HepG2 (cell line): ENCODE measurements around the gene CCDC85A. TPM values are rescaled to one million over a fixed set of nuclear protein-coding genes. Genes with fewer than 3 reads are reported as not detected.

Experiments
- ATAC-seq: fragments of 200-7000 bp; cut with Tn5 transposase; 3 replicates; pipeline ENCODE4 v1.9.1; 2020; ENCODE audit warnings: mild to moderate bottlenecking, moderate library complexity
- BruUV-seq: library from RNA; stranded (reverse); fragments of 400-500 nt; replicated peaks from 2 replicates; lab custom pipeline; 2021; lab: Mats Ljungman, UMichigan
- CTCF ChIA-PET: fragments of 300-600 bp; formaldehyde crosslinking; extraction: SDS; loops from one replicate; lab custom pipeline; 2021; ENCODE audit warnings: low total read pairs, inconsistent platforms, low intra/inter-chr PET ratio; lab: Yijun Ruan, JAX
- POLR2A ChIA-PET: fragments of 350-600 bp; sonication (Branson Sonifier 250); formaldehyde crosslinking; loops from one replicate; lab custom pipeline; 2020; ENCODE audit warnings: antibody characterized with exemption, inconsistent platforms; lab: Yijun Ruan, JAX
- DNase-seq: peaks from one replicate; pipeline ENCODE4 v3.0.0-alpha.2; 2015; ENCODE audit warnings: low spot score
- FAIRE-seq: peaks from 3 replicates; lab custom pipeline; 2011; peaks lifted over from hg19 to GRCh38; lab: Jason Lieb, UNC
- H2AFZ ChIP-seq: one replicate; pipeline ENCODE4 v1.6.1; 2011; ENCODE audit warnings: low read length, inconsistent platforms
- H3K27ac ChIP-seq: fragments of 300-600 bp; 3 replicates; pipeline ENCODE4 v1.8.0; 2011; ENCODE audit warnings: mixed run types, mild to moderate bottlenecking, mixed read lengths, low read length, inconsistent platforms; ENCODE audit not compliant: insufficient read depth; ENCODE audit errors: extremely low read length
- H3K27me3 ChIP-seq, 2 experiments: fragments of 200-600 bp in 1 of 2; 2 replicates in 1 of 2; 3 replicates in 1 of 2; pipeline versions ENCODE4 v1.6.0 to v1.8.0; 2011; ENCODE audit warnings: low read length in 2 of 2, mild to moderate bottlenecking in 2 of 2, moderate library complexity in 2 of 2, inconsistent platforms in 1 of 2; ENCODE audit not compliant: insufficient read depth in 2 of 2, control insufficient read depth in 1 of 2
- H3K36me3 ChIP-seq, 2 experiments: fragments of 200-600 bp in 1 of 2; replicated peaks in 1 of 2; 2 replicates in 1 of 2; 3 replicates in 1 of 2; pipeline versions ENCODE4 v1.5.1 to v1.8.0; 2011; ENCODE audit warnings: low read length in 2 of 2, inconsistent platforms in 1 of 2; ENCODE audit not compliant: insufficient read depth in 2 of 2, control insufficient read depth in 1 of 2
- H3K4me1 ChIP-seq: 2 replicates; pipeline ENCODE4 v1.5.1; 2012; ENCODE audit warnings: low read length, inconsistent platforms; ENCODE audit not compliant: insufficient read depth
- H3K4me2 ChIP-seq: 2 replicates; pipeline ENCODE4 v1.6.0; 2011; ENCODE audit warnings: low read depth, low read length, inconsistent platforms
- H3K4me3 ChIP-seq, 3 experiments: fragments of 200-600 bp in 1 of 3; sonication (generic), shearing (Covaris generic) in 1 of 3; replicated peaks in 1 of 3; 2 replicates each; pipeline ENCODE4 v1.5.1; 2011 to 2016; ENCODE audit warnings: low read length in 3 of 3, inconsistent platforms in 2 of 3, low read depth in 2 of 3, mild to moderate bottlenecking in 2 of 3, control low read depth in 1 of 3, mixed read lengths in 1 of 3; ENCODE audit not compliant: insufficient read depth in 1 of 3
- H3K79me2 ChIP-seq: one replicate; pipeline ENCODE4 v1.6.1; 2011; ENCODE audit warnings: low read length, inconsistent platforms; ENCODE audit not compliant: insufficient read depth
- H3K9ac ChIP-seq: 2 replicates; pipeline ENCODE4 v1.6.0; 2011; ENCODE audit warnings: mild to moderate bottlenecking, low read depth, low read length, inconsistent platforms; ENCODE audit not compliant: insufficient read depth
- H3K9me3 ChIP-seq: 2 replicates; pipeline ENCODE4 v1.5.1; 2012; ENCODE audit warnings: mild to moderate bottlenecking, low read length
- H4K20me1 ChIP-seq: 2 replicates; pipeline ENCODE4 v1.6.0; 2011; ENCODE audit warnings: inconsistent platforms, mild to moderate bottlenecking, low read length, moderate library complexity; ENCODE audit not compliant: insufficient read depth
- CEBPB ChIP-seq: IDR thresholded peaks from 2 replicates; pipeline ENCODE4 v1.6.1; 2011; ENCODE audit warnings: low read depth, low read length, improper control_type of control experiment, borderline replicate concordance
- FOXA3 ChIP-seq: IDR thresholded peaks from 2 replicates; pipeline ENCODE4 v1.6.1; 2016; ENCODE audit warnings: missing genetic modification reagents, missing compliant biosample characterization
- IKZF5 ChIP-seq: IDR thresholded peaks from 2 replicates; pipeline ENCODE4 v1.6.1; 2018; ENCODE audit warnings: missing genetic modification reagents, mild to moderate bottlenecking, missing compliant biosample characterization
- PHF20 ChIP-seq: sonication (generic); formaldehyde crosslinking; IDR thresholded peaks from 2 replicates; pipeline ENCODE4 v1.5.0; 2020; ENCODE audit warnings: mild to moderate bottlenecking, missing genetic modification reagents
- PHF21A ChIP-seq: sonication (generic); formaldehyde crosslinking; IDR thresholded peaks from 2 replicates; pipeline ENCODE4 v1.5.0; 2020; ENCODE audit warnings: mild to moderate bottlenecking, missing genetic modification reagents
- PTBP1 ChIP-seq: fragments of 200-400 bp; formaldehyde crosslinking; IDR thresholded peaks from 2 replicates; pipeline ENCODE4 v1.6.1; 2018; ENCODE audit warnings: low read length, low read depth; ENCODE audit not compliant: poor library complexity, severe bottlenecking
- SRSF4 ChIP-seq: fragments of 200-400 bp; formaldehyde crosslinking; IDR thresholded peaks from one replicate; pipeline ENCODE4 v1.6.1; 2018; ENCODE audit warnings: mild to moderate bottlenecking, low read depth, low read length, moderate library complexity; ENCODE audit not compliant: poor library complexity, severe bottlenecking
- ZNF143 ChIP-seq: sonication (generic); formaldehyde crosslinking; IDR thresholded peaks from 2 replicates; pipeline ENCODE4 v1.4.0; 2020; ENCODE audit warnings: missing genetic modification reagents
- ZNF205 ChIP-seq: IDR thresholded peaks from 2 replicates; pipeline ENCODE4 v1.6.1; 2018; ENCODE audit warnings: missing biosample characterization, missing genetic modification reagents
- ZNF329 ChIP-seq: sonication (generic); formaldehyde crosslinking; IDR thresholded peaks from 2 replicates; pipeline ENCODE4 v1.9.0; 2021; ENCODE audit warnings: low read depth, mild to moderate bottlenecking, missing genetic modification reagents
- ZNF768 ChIP-seq: sonication (generic); formaldehyde crosslinking; IDR thresholded peaks from 2 replicates; pipeline ENCODE4 v1.4.0; 2020; ENCODE audit warnings: missing genetic modification reagents
- ZNF800 ChIP-seq: sonication (generic); formaldehyde crosslinking; IDR thresholded peaks from 2 replicates; pipeline ENCODE4 v1.4.0; 2020; ENCODE audit warnings: missing genetic modification reagents
- WGBS: methylation state at CpG from one replicate; pipeline ENCODE4 v1.1.6; 2017; ENCODE audit warnings: low lambda C conversion rate; 5-methylcytosine and 5-hydroxymethylcytosine counted together
- in situ Hi-C: cut with HindIII; loops from 2 replicates; pipeline ENCODE4 v1.10.0; 2017; ENCODE audit warnings: low pct_unique_long_range_greater_than_20kb; ENCODE audit not compliant: extremely low pct_ligation_motif_present
- intact Hi-C: fragments of 100-400 bp; cut with micrococcal nuclease; formaldehyde crosslinking; loops from one replicate; pipeline ENCODE4 v1.10.0; 2022; ENCODE audit not compliant: unreplicated experiment
- polyA plus RNA-seq, 8 experiments: library from polyadenylated mRNA; depleted of rRNA in 3 of 8; stranded (reverse) in 7 of 8; unstranded in 1 of 8; fragments of >200 nt; fragmentation: Illumina TruSeq in 4 of 8; extraction: Trizol in 4 of 8; gene quantifications; 2 replicates each; pipeline versions ENCODE4 v1.2.1 to v1.2.3, GENCODE V29; 2011 to 2016; ENCODE audit warnings: low read depth in 4 of 8, missing spikeins in 1 of 8, mixed read lengths in 1 of 8; ENCODE audit not compliant: insufficient read depth in 1 of 8
- total RNA-seq, 5 experiments: library from RNA; depleted of rRNA; stranded (reverse); fragments of >200 nt; fragmentation: Illumina TruSeq; extraction: Trizol; gene quantifications; 2 replicates each; pipeline ENCODE4 v1.2.3, GENCODE V29; 2016; ENCODE audit warnings: low read depth in 1 of 5

The CCDC85A gene
- total and polyA plus RNA-seq, 2 of the 13 experiments (the other 11 are each of a cell fraction or from before 2014, with no cell fraction given) = not detected

- Histone ChIP-seq H3K4me1 (no peaks in the 10 kb centered on the region), H3K4me3 (no peak overlapping the region), H3K79me2 (no peaks in the 10 kb centered on the region), H4K20me1 (no peaks in the 10 kb centered on the region), H3K4me2 (no peak overlapping the region), H3K9ac (no peak overlapping the region), H3K27ac (no peak overlapping the region), H3K9me3 (no peaks in the 10 kb centered on the region), H2AFZ (no peak overlapping the region), H3K36me3 (no peaks in the 10 kb centered on the region), H3K27me3 (no peaks in the 10 kb centered on the region)
- in situ Hi-C loops (no loop called here), intact Hi-C loops (no loop called here)
- no TSS peak for BruUV-seq
- FAIRE-seq (no peak), DNase-seq (no peak), ATAC-seq (no peak)
- WGBS = 12% methylated on average over 5 of the region's 5 CpGs
- ChIA-PET CTCF (no interaction called here), POLR2A (no interaction called here)
- TF ChIP-seq CEBPB = 0 out of 2 replicates have a peak, but pooled peaks have one; percentile 23
- TF ChIP-seq ZNF329 (CRISPR knock-in tag) = no peak
Observed at GRCh38 chr2:56170504-56170903, 13.3 kb upstream of the CCDC85A start.

GRCh38 chr2:56170988-56171387 is 12.8 kb upstream of the CCDC85A start:
- 25% methylated on average over 2 of the region's 2 CpGs for WGBS

More at GRCh38 chr2:56170988-56171387, 12.8 kb upstream of the CCDC85A start:
- H3K4me1 ChIP-seq = no peaks in the 10 kb centered on the region
- no TSS peak for BruUV-seq
- intact Hi-C loops = no loop called here
- H3K4me2 ChIP-seq = no peak overlapping the region
- POLR2A ChIA-PET = no interaction called here
- H3K9ac ChIP-seq = no peak overlapping the region
- H4K20me1 ChIP-seq = no peaks in the 10 kb centered on the region
- DNase-seq = no peak
- no peak overlapping the region for H3K27ac ChIP-seq
- no peak for TF ChIP-seq PHF20 (CRISPR knock-in tag)
- TF ChIP-seq ZNF768 (CRISPR knock-in tag) = no peak
- no peak for TF ChIP-seq IKZF5 (CRISPR knock-in tag)
- no peak for TF ChIP-seq ZNF143 (CRISPR knock-in tag)
- no peak for TF ChIP-seq ZNF205 (CRISPR knock-in tag)
- no peak for TF ChIP-seq ZNF800
- no peak for TF ChIP-seq PHF21A (CRISPR knock-in tag)
- TF ChIP-seq SRSF4 = no peak
- no peak for TF ChIP-seq FOXA3
- TF ChIP-seq PTBP1 = no peak
- no peak for ATAC-seq
- FAIRE-seq = no peak
- H3K4me3 ChIP-seq = no peak overlapping the region
- in situ Hi-C loops = no loop called here
- H2AFZ ChIP-seq = no peak overlapping the region
- no peaks in the 10 kb centered on the region for H3K36me3 ChIP-seq
- H3K27me3 ChIP-seq = no peaks in the 10 kb centered on the region
- CTCF ChIA-PET = no interaction called here
- no peaks in the 10 kb centered on the region for H3K79me2 ChIP-seq
- H3K9me3 ChIP-seq = no peaks in the 10 kb centered on the region
